Neural cell (in vitro differentiated cells): ENCODE measurements around the gene CLSTN1. TPM values are rescaled to one million over a fixed set of nuclear protein-coding genes. Genes with fewer than 3 reads are reported as not detected.

Experiments used
- H2AFZ ChIP-seq: fragments of 200-600, 300-800 bp; sonication (generic), shearing (Covaris generic); 2 replicates; pipeline ENCODE4 v1.6.0; 2014; ENCODE audit warnings: low read depth, mild to moderate bottlenecking, antibody characterized with exemption, low read length, moderate library complexity
- H3F3A ChIP-seq: fragments of 200-600 bp; shearing (Covaris generic); 2 replicates; pipeline ENCODE4 v1.6.1; 2016; ENCODE audit warnings: mild to moderate bottlenecking, moderate library complexity, mixed read lengths, antibody characterized with exemption, low read length; ENCODE audit not compliant: insufficient read depth, poor library complexity, severe bottlenecking
- H3K27ac ChIP-seq: fragments of 200-600, 300-800 bp; sonication (generic), shearing (Covaris generic); 2 replicates; pipeline ENCODE4 v1.5.1; 2014; ENCODE audit warnings: mild to moderate bottlenecking, low read length, moderate library complexity
- H3K27me3 ChIP-seq: fragments of 300-800, 200-600 bp; sonication (generic), shearing (Covaris generic); 2 replicates; pipeline ENCODE4 v1.6.0; 2014; ENCODE audit warnings: mild to moderate bottlenecking, low read depth, low read length, moderate library complexity; ENCODE audit not compliant: insufficient read depth
- H3K36me3 ChIP-seq: fragments of 300-800, 200-600 bp; sonication (generic), shearing (Covaris generic); 2 replicates; pipeline ENCODE4 v1.5.1; 2014; ENCODE audit warnings: mild to moderate bottlenecking, antibody characterized with exemption, low read length, moderate library complexity; ENCODE audit not compliant: insufficient read depth
- H3K4me2 ChIP-seq: fragments of 300-800, 200-600 bp; sonication (generic), shearing (Covaris generic); 2 replicates; pipeline ENCODE4 v1.6.0; 2014; ENCODE audit warnings: mild to moderate bottlenecking, low read length
- H3K4me3 ChIP-seq: fragments of 300-800, 200-600 bp; sonication (generic), shearing (Covaris generic); 2 replicates; pipeline ENCODE4 v1.5.1; 2014; ENCODE audit warnings: mild to moderate bottlenecking, low read length, moderate library complexity
- H3K79me2 ChIP-seq: fragments of 200-600 bp; shearing (Covaris generic); replicated peaks from 2 replicates; pipeline ENCODE4 v1.6.0; 2014; ENCODE audit warnings: mild to moderate bottlenecking, low read length, moderate library complexity; ENCODE audit not compliant: insufficient read depth
- H3K9ac ChIP-seq: fragments of 300-800, 200-600 bp; sonication (generic), shearing (Covaris generic); 2 replicates; pipeline ENCODE4 v1.6.1; 2016; ENCODE audit warnings: mild to moderate bottlenecking, low read length, mixed read lengths
- H3K9me2 ChIP-seq: fragments of 200-600 bp; shearing (Covaris generic); 2 replicates; pipeline ENCODE4 v1.6.1; 2016; ENCODE audit warnings: mild to moderate bottlenecking, low read length, mixed read lengths; ENCODE audit not compliant: insufficient read depth
- H3K9me3 ChIP-seq: fragments of 200-600, 300-800 bp; sonication (generic), shearing (Covaris generic); 2 replicates; pipeline ENCODE4 v1.6.1; 2016; ENCODE audit warnings: mild to moderate bottlenecking, mixed run types, low read length, moderate library complexity, mixed read lengths
- H4K20me1 ChIP-seq: fragments of 200-600 bp; shearing (Covaris generic); 2 replicates; pipeline ENCODE4 v1.6.1; 2016; ENCODE audit warnings: mild to moderate bottlenecking, mixed run types; ENCODE audit not compliant: insufficient read depth
- CTCF ChIP-seq: fragments of 450-650 bp; IDR thresholded peaks from 2 replicates; pipeline ENCODE4 v1.5.1; 2014; ENCODE audit warnings: antibody characterized with exemption, mild to moderate bottlenecking, moderate library complexity; ENCODE audit not compliant: poor library complexity, severe bottlenecking
- EP300 ChIP-seq: fragments of 450-650 bp; conservative IDR thresholded peaks from 2 replicates; pipeline ENCODE4 v1.6.1; 2014; ENCODE audit warnings: antibody characterized with exemption, mild to moderate bottlenecking, moderate library complexity; ENCODE audit not compliant: poor library complexity, severe bottlenecking
- EZH2 ChIP-seq: fragments of 200-600, 300-800 bp; shearing (Covaris generic), sonication (generic); IDR thresholded peaks from 2 replicates; pipeline ENCODE4 v1.6.1; 2014; ENCODE audit warnings: antibody characterized with exemption, low read length, borderline replicate concordance, mild to moderate bottlenecking; ENCODE audit not compliant: insufficient read depth, poor library complexity, severe bottlenecking
- MXI1 ChIP-seq: fragments of 450-650 bp; conservative IDR thresholded peaks from 2 replicates; pipeline ENCODE4 v1.6.1; 2014; ENCODE audit warnings: antibody characterized with exemption, mild to moderate bottlenecking; ENCODE audit not compliant: poor library complexity, severe bottlenecking
- POLR2AphosphoS5 ChIP-seq: IDR thresholded peaks from 2 replicates; pipeline ENCODE4 v1.6.1; 2012
- RAD21 ChIP-seq: fragments of 450-650 bp; conservative IDR thresholded peaks from 2 replicates; pipeline ENCODE4 v1.6.1; 2014; ENCODE audit warnings: antibody characterized with exemption, mild to moderate bottlenecking, moderate library complexity
- REST ChIP-seq: IDR thresholded peaks from 2 replicates; pipeline ENCODE4 v1.6.1; 2012; ENCODE audit warnings: borderline replicate concordance
- SMC3 ChIP-seq: fragments of 450-650 bp; conservative IDR thresholded peaks from 2 replicates; pipeline ENCODE4 v1.6.1; 2014; ENCODE audit warnings: antibody characterized with exemption, mild to moderate bottlenecking, moderate library complexity; ENCODE audit not compliant: poor library complexity
- TAF1 ChIP-seq: IDR thresholded peaks from 2 replicates; pipeline ENCODE4 v1.6.1; 2012; ENCODE audit warnings: low read depth
- polyA plus RNA-seq: library from polyadenylated mRNA; depleted of rRNA; stranded (reverse); fragments of >200 nt; gene quantifications from 2 replicates; pipeline ENCODE4 v1.2.3, GENCODE V29; 2014

The CLSTN1 gene
- polyA plus RNA-seq, 1 donor from 2014 or later = 77.2 TPM

- no peak overlapping the region for H3K27ac ChIP-seq
- no peaks in the 10 kb centered on the region for H4K20me1 ChIP-seq
- no peak overlapping the region for H3K4me3 ChIP-seq
- H3K27me3 ChIP-seq = no peaks in the 10 kb centered on the region
- no peaks in the 10 kb centered on the region for H3F3A ChIP-seq
- no peaks in the 10 kb centered on the region for H3K36me3 ChIP-seq
- TF ChIP-seq RAD21 = peak; percentile 27
- TF ChIP-seq CTCF = peak; percentile 54
- peak; percentile 24 for TF ChIP-seq SMC3
- TF ChIP-seq REST = no peak
- no peak for TF ChIP-seq EP300
- TF ChIP-seq TAF1 = no peak
- no peak for TF ChIP-seq POLR2AphosphoS5
- no peak for TF ChIP-seq MXI1
- TF ChIP-seq EZH2 = no peak
- no peak overlapping the region for H2AFZ ChIP-seq
- no peak overlapping the region for H3K4me2 ChIP-seq
- H3K9me2 ChIP-seq = no peaks in the 10 kb centered on the region
- no peaks in the 10 kb centered on the region for H3K9me3 ChIP-seq
- H3K79me2 ChIP-seq = no peaks in the 10 kb centered on the region
- H3K9ac ChIP-seq = no peak overlapping the region
These were observed 98.9 kb downstream of the CLSTN1 start for GRCh38 chr1:9724706-9725476.

GRCh38 chr1:9723926-9724325 lies 99.8 kb downstream of the CLSTN1 start:
- no peaks in the 10 kb centered on the region for H3K36me3 ChIP-seq
- no peaks in the 10 kb centered on the region for H3F3A ChIP-seq
- H3K9ac ChIP-seq = no peak overlapping the region
- no peaks in the 10 kb centered on the region for H3K27me3 ChIP-seq
- TF ChIP-seq CTCF (no peak), REST (no peak), EP300 (no peak), MXI1 (no peak), SMC3 (no peak), EZH2 (no peak), POLR2AphosphoS5 (no peak), RAD21 (no peak), TAF1 (no peak)
- H3K79me2 ChIP-seq = no peaks in the 10 kb centered on the region
- no peaks in the 10 kb centered on the region for H3K9me2 ChIP-seq
- H3K4me3 ChIP-seq = no peak overlapping the region
- H2AFZ ChIP-seq = no peak overlapping the region
- no peak overlapping the region for H3K27ac ChIP-seq
- H4K20me1 ChIP-seq = no peaks in the 10 kb centered on the region
- H3K9me3 ChIP-seq = no peaks in the 10 kb centered on the region
- no peak overlapping the region for H3K4me2 ChIP-seq
